Renal cortex interstitium (tissue), 11 donors: ENCODE results near the gene ATXN7. TPM values are rescaled to one million over a fixed set of nuclear protein-coding genes. Genes with fewer than 3 reads are reported as not detected.

Experiments used
- DNase-seq, 11 donors: peaks; one replicate each; pipeline ENCODE4 v3.0.0-alpha.2; 2013; ENCODE audit warnings: low read depth in 9 of 11, low spot score in 4 of 11; ENCODE audit errors: extremely low read depth in 1 of 11
- polyA plus RNA-seq, 3 donors: library from polyadenylated mRNA; unstranded; fragments of 120-200 nt; gene quantifications; one replicate each; pipeline ENCODE4 v1.2.1, GENCODE V29; 2013; ENCODE audit not compliant: insufficient read length in 3 of 3

ATXN7 gene
- polyA plus RNA-seq, 3 donors = 15.8 to 34.3 (median 16.6) TPM

- DNase-seq = no peak
Measured at GRCh38 chr3:63857311-63857710, 6.4 kb upstream of the ATXN7 start.

DNA sequence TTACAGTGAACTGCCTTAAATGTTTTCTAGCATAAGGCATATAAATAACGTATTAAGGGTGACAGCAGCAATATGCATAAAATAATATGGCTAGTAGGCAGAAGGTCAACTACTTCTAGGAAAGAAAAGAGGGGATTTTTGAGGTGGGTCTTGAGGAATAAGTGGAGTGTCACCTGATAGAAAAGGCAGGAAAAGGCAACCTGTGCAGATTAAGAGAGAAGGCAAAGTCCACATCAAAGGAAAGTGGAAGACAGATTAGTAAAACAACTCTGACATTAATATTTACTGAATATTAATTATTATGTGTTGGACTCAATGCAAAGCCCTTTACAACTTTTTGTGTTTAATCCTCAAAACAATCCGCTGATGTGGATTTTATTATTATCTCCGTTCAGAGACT, 2.9 kb upstream of the ATXN7 start:
- no peak for DNase-seq

- DNase-seq = no peak
Measured at GRCh38 chr3:63861306-63861705, 2.4 kb upstream of the ATXN7 start.

DNA sequence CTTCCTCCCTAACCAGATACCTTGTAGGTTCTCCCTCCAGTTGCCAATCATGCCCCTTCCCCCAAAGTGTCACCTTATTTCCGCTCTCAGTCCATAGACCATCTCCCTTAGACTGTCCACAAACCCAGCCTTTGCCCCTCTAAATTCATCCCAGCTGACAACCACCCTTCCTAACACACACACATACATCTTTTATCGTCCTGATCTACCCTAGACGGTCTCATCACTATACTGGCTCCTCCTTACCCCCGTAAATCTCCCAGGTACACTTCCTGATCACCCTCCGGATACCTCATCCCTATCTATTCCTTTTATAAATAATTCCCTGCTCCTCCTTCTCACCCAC, 890 bp upstream of the ATXN7 start:
- DNase-seq = no peak

DNA sequence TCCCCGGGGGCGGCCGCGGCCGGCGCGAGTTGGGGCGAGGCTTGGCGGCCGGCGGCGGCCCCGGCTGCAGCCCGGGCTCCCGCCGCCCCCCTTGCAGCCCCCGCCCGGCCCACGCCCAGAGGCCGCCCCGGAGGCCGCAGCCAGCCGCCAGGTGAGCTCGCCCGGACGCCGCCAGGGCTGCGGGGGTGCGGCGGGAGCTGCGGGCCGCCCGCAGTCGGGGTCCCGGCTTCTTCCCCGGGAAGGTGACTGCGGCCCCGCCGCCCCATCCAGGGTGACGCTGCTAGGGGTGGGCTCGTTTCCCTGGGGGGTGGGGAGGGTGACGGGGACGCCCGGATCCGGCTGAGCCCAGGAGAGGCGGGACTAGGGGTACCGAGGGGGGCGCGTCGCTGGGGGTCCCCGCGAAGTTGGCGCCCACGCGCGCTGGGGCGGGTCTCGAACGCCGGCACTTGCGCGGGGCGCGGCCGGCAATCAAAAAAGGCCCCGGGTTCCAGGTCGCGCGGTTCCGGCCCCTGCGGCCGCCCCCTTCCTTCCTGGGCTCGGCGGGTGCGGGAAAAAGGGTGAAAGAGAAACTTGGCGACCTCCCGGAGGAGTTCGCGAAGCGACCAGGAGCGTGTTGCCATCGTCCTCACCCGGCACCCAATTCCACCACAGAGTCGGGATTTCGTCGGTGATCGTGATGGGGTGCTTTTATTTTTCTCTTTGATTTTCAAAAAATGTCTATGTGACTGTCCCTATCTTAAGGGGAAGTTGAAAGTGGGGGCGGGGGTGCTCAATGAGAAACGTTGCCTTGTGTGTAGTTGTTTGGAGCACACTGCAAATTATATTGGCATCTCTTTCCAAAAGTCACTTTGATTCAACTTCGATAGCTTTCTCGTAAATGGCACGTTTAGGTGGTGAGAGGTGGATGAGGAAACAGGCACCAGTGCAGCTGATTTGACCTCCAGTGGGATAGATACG, 619 bp downstream of the ATXN7 start:
- DNase-seq = peak in 2 of 11 donors; percentile 22 to 26

GRCh38 chr3:63864965-63865327, 1.3 kb downstream of the ATXN7 start:
- no peak for DNase-seq

GRCh38 chr3:63867225-63867624, 3.6 kb downstream of the ATXN7 start:
- DNase-seq = no peak

- no peak for DNase-seq
Measured at GRCh38 chr3:63869940-63870614, 6.4 kb downstream of the ATXN7 start.

DNA sequence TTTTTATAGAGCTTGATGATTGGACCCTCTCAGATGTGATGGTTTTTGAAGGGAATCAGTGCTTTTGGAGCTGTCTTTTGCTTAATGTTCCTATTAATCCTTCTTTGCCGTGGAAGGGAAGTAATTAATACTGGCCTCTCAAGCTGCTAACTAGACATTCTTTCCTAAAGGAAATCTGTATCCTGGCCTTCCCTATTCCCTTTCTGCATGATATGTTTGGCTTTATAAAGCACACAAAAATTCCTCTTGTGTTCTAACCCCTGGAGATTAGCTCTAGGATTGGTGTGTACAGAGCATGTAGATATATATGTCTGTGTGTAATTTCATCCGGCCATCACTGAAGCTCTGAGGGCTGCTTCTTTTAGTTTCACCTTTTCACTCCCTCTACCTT, 6.9 kb downstream of the ATXN7 start:
- no peak for DNase-seq

- no peak for DNase-seq
Measured at GRCh38 chr3:63872135-63872924, 8.7 kb downstream of the ATXN7 start.

DNA sequence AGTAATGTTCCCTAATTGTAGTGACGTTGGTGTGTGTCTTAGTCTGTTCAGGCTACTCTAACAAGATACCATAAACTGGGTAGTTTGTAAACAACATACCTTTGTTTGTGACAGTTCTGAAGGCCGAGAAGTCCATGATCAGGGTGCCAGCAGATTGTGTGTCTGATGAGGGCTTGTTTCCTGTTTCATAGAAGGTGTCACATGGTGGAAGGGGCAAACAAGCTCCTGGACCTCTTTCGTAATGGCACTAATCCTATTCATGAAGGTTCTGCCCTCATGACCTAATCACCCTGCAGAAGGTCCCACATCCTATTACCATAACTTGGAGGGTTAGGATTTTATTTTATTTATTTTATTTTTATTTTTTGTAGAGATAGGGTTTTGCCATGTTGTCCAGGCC, 11.1 kb downstream of the ATXN7 start:
- DNase-seq = no peak

GRCh38 chr3:63875510-63875909, 11.8 kb downstream of the ATXN7 start:
- DNase-seq = no peak

GRCh38 chr3:63876260-63876659, 12.6 kb downstream of the ATXN7 start:
- no peak for DNase-seq

DNA sequence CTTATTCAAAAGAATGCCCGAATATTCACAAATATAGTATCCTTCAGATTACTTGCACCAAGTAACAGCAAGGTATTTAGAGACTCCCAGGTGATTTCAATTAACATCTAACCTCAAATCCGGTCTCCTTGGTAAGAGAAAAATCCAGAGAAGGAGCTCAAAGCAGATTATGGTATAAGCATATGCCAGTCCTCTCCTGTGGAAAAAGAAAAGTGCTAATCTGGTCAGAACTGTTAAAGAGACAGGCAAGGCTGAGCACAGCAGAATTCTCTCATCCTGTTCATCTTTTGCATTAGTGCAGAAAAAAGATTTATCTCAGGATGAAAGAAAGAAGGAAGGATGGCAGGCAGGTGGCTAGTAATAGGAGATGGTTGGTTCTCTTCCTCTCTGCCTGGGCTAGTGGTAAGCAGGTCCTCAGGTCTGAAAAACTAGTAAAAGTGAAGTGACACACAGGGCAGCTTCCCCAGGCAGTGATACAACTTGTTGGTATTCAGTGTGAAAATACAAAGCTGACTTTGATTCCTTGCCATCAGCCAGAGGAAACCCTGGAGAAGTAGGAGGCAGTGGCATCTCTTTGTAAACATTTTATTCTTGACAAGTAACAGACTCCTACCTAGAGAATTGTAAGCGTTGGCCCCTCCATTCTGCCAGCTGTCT, 14.2 kb downstream of the ATXN7 start:
- no peak for DNase-seq

- no peak for DNase-seq
Measured at GRCh38 chr3:63878394-63879060, 14.9 kb downstream of the ATXN7 start.

GRCh38 chr3:63880653-63881052, 17.0 kb downstream of the ATXN7 start:
- no peak for DNase-seq

DNA sequence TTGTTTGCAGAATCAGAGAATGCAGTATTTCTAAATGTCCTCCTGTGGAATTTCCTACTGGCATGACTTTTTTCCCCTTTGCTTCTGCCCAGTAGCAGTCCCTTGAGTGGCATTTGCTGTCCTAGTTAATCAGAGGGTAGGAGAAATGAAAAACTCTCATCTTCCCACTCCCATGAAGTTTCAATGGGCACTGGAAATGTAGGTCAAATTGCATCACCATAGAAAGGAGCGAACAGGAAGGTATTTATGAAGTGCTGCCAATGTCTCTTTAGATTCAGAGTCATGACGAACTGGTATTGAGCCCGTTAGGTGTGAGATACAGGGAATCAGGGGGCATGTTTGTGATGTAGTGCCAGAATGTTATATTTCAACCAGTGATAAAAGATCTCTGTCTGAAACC, 23.2 kb downstream of the ATXN7 start:
- no peak for DNase-seq

DNA sequence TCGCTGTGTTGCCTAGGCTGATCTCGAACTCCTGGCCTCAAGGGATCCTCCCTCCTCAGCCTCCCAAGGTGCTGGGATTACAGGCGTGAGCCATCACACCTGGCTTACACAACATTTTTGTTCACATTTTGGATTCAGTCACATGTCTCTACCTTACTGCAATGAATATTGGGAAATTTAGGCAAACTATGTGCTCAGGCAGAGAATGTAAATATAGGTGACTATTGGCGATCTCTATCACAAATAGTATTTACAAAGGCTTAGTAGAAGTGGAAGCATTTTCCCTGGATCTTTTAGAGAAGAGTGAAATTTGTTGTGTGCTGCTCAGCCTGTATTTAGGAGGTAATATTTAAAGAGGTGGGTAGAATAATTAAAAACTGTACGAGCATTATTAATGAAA, 27.9 kb downstream of the ATXN7 start:
- no peak for DNase-seq
